Hepatocyte (in vitro differentiated cells): ENCODE data around the gene GMDS.

Source experiments
- CTCF ChIP-seq: fragments of 200-600 bp; sonication (generic); IDR thresholded peaks from 2 replicates; pipeline ENCODE4 v1.5.1; 2016; ENCODE audit warnings: antibody characterized with exemption, mild to moderate bottlenecking; ENCODE audit not compliant: poor library complexity
- EZH2phosphoT487 ChIP-seq: fragments of 200-600 bp; sonication (generic); IDR thresholded peaks from one replicate; pipeline ENCODE4 v1.6.1; 2018; ENCODE audit warnings: antibody characterized with exemption, mild to moderate bottlenecking, low read depth, moderate library complexity; ENCODE audit not compliant: unreplicated experiment, severe bottlenecking

DNA sequence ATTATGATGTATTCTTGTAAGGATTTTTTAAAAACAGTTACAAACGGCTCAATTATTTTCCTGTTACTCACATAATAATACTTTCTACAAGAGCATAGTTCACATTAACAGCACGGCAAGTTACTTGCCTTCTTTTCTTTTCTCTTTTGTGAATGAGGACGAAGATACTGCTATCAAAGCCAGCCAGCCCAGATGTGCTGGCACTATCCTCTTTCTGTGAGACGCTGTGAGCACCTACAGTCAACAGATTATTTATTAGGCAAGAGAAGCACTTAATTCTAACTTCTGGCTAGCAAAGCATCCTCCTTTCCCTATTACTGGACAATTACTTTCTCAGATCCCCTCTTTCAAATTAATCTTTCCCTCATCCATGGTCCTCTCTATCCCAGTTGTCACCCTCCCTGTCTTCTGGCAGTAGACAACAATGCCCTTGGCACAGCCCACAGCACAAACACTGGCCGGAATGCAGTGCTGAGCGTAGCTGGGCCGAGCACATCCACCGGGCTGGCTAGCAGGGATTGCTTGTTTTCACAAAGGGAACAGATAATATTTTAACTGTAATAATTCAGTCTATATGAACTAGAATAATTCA, 373.6 kb downstream of the GMDS start:
- TF ChIP-seq CTCF: no peak
- no peak for TF ChIP-seq EZH2phosphoT487
